GM20000 (cell line): ENCODE results near the gene FBXO30.

ENCODE experiments used
- DNase-seq: peaks from one replicate; pipeline ENCODE4 v3.0.0; 2012; ENCODE audit warnings: low spot score
- CTCF ChIP-seq: IDR thresholded peaks from 2 replicates; pipeline ENCODE4 v1.5.1; 2012; ENCODE audit warnings: mild to moderate bottlenecking, control low read depth; ENCODE audit errors: extremely low read depth, missing control alignments

The FBXO30 gene

GRCh38 chr6:145809211-145809610, 5.4 kb downstream of the FBXO30 start:
- DNase-seq, result peak; percentile 42
- no peak for TF ChIP-seq CTCF

GRCh38 chr6:145808239-145808638, 6.4 kb downstream of the FBXO30 start:
- DNase-seq, result no peak
- no peak for TF ChIP-seq CTCF

- TF ChIP-seq CTCF, result no peak
- DNase-seq, result no peak
Observed at GRCh38 chr6:145802141-145802540, 12.5 kb downstream of the FBXO30 start.

- DNase-seq, result no peak
- no peak for TF ChIP-seq CTCF
Observed at GRCh38 chr6:145801021-145801420, 13.6 kb downstream of the FBXO30 start.

GRCh38 chr6:145798530-145798929, 16.1 kb downstream of the FBXO30 start:
- DNase-seq, result no peak
- no peak for TF ChIP-seq CTCF

- no peak for TF ChIP-seq CTCF
- no peak for DNase-seq
Observed at GRCh38 chr6:145789443-145789842, 25.2 kb downstream of the FBXO30 start.

GRCh38 chr6:145787688-145788087, 26.9 kb downstream of the FBXO30 start:
- TF ChIP-seq CTCF, result no peak

More at GRCh38 chr6:145787688-145788087, 26.9 kb downstream of the FBXO30 start:
- no peak for DNase-seq
